GM21529 (cell line): ENCODE results near the gene TNS4.

Experiments used
- ATAC-seq: cut with Tn5 transposase; IDR thresholded peaks from one replicate; pipeline ENCODE4 v1.9.1; 2021; ENCODE audit not compliant: unreplicated experiment

The TNS4 gene

GRCh38 chr17:40475234-40475908, 26.1 kb downstream of the TNS4 start:
- no peak for ATAC-seq

- no peak for ATAC-seq
Measured at GRCh38 chr17:40474419-40475002, 26.9 kb downstream of the TNS4 start.

DNA sequence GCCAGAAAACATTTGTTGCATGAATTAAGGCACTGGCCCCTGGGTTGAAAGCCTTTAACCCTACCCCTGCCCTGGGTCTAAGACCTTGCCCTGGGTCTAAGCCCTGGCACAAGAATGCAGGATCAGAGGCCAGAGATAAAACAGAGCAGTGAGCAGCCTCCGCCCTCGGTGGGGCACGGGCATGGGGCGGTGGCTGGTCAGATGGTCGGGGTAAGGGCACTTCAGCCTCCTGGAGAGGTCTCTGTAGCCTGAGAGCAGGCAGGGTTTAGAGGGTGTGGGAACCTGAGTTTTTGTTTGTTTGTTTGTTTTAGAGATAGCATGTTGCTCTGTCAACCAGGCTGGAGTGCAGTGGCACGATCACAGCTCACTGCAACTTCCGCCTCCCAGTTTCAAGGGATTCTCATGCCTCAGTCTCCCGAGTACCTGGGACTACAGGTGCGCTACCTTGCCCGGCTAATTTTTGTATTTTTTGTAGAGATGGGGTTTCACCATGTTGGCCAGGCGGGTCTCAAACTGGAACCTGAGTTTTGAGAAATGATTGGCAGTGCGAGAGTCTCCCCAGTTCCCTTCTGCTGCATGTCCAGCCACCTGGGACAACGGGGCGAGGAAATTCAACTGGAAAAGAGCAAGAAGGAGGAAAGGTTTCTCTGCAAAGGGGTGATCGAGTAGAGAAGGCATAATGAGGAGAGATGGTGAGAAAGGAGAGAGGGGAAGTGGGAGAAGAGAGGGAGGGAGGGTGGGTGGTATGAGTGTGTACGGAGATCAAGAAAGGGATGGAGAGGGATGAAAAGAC, 27.7 kb downstream of the TNS4 start:
- no peak for ATAC-seq

- ATAC-seq: no peak
Measured at GRCh38 chr17:40472733-40473452, 28.5 kb downstream of the TNS4 start.

- no peak for ATAC-seq
Measured at GRCh38 chr17:40471846-40472732, 29.3 kb downstream of the TNS4 start.

- ATAC-seq: no peak
Measured at GRCh38 chr17:40470932-40471828, 30.2 kb downstream of the TNS4 start.

DNA sequence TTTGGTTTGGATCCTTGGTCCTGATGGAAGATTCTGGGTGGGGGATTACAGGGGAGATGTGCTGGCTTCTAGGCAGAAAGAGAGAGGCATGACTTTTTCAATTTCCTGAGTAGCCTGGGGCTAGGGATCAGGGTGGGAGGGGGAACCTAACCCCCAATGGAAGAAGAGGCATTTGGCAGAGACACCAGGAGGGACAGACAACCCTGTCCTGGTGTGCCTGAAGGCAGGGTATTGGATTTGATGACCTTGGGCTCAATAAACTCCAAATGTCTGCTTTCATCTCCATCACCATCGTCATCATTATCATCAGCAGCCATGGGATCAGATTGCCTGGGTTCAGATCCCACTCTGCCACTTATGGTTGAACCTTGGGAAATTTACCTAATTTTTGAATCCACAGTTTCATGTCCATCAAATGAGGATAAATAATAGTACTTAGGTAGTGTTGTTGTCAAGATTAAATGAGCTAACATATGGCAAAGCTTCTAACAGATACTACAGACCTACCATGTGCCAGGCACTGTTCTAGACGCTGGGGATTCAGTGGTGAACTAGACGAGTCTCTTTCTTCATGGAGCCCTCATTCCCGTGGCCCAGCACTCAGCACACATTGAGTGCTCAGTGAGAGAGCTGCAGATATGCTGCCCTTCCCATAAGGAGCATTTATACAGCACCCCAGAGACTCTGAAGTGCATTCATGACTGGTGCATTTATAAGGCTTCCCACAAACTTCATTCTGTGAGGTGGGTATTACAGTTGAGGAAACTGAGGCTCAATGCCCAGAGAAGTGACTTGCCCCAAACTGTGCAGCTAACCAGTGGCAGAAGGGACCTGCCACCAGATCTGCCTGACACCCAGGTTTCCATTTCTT, 31.4 kb downstream of the TNS4 start:
- ATAC-seq: no peak

GRCh38 chr17:40468560-40468959, 32.9 kb downstream of the TNS4 start:
- no peak for ATAC-seq

GRCh38 chr17:40467281-40467867, 34.0 kb downstream of the TNS4 start:
- no peak for ATAC-seq

DNA sequence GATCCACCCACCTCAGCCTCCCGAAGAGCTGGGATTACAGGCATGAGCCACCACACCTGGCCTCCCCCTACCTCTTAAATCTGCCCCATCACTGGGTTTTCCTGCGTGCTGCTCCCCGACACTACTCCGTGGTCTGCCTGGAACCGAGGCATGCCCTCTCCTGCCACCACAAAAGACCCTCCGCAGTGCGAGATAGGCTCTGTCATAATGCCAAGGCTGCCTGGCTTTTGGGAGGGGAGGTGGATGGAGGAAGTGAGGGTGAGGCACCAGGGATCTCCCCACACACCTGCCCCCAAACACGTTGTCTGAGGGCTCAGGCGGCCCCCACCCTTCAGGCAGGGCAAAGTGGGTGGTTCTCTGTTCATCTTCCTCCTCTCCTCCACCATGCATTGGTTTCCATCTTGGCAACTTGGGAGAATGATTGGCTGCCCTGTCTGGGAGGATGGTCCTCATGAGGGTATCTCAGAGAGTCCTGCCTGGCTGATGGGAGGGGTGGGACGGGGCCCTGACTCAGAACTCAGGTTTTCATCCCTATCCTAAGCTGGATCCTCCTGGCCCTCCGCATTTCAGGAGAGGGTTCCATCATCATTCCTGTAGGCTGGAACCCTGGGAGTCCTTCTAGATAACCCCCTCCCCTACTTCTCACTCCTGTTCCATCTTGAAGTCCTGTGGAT, 35.0 kb downstream of the TNS4 start:
- ATAC-seq: no peak

- ATAC-seq: no peak
Measured at GRCh38 chr17:40464392-40464855, 37.0 kb downstream of the TNS4 start.

DNA sequence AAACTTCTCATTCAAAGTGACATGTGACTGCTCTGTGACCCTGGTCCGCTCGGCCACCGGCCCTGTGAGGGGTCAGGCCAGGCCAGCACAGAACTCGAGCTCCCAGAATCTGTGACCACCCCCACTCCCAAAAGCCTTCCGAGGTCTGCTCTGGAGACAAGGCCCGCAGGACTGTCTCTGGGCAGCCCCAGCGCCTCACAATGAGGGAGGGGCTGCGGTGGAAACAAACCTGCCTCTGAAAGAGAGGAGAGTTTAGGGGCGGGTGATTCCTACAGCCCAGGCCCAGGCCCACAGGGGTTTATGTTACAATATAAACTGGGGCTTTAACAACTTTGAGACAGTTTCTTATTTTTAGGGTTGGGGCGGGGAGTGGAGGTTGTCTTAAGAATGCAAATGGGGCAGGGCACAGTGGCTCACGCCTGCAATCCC, 38.3 kb downstream of the TNS4 start:
- ATAC-seq: no peak

- ATAC-seq: no peak
Measured at GRCh38 chr17:40462343-40463121, 38.9 kb downstream of the TNS4 start.

- ATAC-seq: no peak
Measured at GRCh38 chr17:40461732-40462342, 39.6 kb downstream of the TNS4 start.

DNA sequence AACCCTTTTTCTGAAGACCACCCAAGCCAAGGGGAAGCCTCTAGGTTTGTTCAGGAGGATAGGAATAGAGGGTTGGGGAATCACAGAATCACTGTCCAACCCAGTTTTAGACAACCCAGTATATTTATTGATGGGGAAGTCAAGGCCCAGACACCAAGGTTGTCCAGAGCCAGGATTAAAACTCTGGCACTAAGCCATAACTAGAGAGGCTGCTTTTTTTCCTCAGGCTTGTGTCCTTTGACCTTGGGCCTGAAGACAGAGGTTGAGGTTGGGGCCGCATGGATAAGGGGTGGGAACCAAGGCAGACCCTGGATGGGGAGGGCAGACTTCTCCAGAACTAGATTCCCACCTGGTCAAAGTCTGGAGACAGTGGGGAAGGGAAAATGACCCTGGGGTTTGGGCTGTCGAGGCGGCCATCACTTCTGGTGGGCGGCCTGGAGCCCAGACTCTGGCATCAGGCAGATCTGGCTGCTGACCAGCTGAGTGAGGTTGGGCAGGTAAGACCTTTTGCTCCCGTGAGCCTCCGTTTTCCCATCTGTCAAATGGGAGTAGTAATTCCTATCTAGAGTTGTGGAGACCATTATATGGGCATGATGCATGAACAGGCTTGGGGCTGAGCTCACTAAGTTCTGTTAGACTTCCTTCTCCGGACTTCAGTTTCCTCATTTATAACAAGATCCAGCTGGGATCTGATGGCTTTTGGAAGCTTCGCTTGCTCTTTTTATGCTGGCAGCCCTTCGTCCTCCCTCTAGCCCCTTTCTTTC, 40.3 kb downstream of the TNS4 start:
- ATAC-seq: no peak

GRCh38 chr17:40460604-40460967, 40.8 kb downstream of the TNS4 start:
- no peak for ATAC-seq
